Activated T-helper 1 cell treated with anti-CD3 and anti-CD28 coated beads, Interleukin-12 subunit alpha, Interleukin-12 subunit beta, Interleukin-2, Interleukin-4 antibody, amounts not matched to agents 30 ng/mL and 10 ng/mL and 1 ng/mL, durations not matched to agents 14 hours and 24 hours and 36 hours (primary cell): ENCODE results near the gene BBS5. TPM values are rescaled to one million over a fixed set of nuclear protein-coding genes. Genes with fewer than 3 reads are reported as not detected.
A peak's percentile ranks its signal among the peaks of the same experiment; 100 is the strongest.

Source experiments
- DNase-seq: peaks from one replicate; pipeline ENCODE4 v3.0.0; 2021; ENCODE audit warnings: low spot score
- H3K27ac Mint-ChIP-seq: one replicate; pipeline ENCODE4 v1.8.0; 2021; ENCODE audit warnings: mild to moderate bottlenecking, mixed read lengths
- H3K27me3 Mint-ChIP-seq: one replicate; pipeline ENCODE4 v1.8.0; 2022; ENCODE audit warnings: mild to moderate bottlenecking, moderate library complexity, mixed read lengths; ENCODE audit not compliant: insufficient read depth
- H3K36me3 Mint-ChIP-seq: one replicate; pipeline ENCODE4 v1.8.0; 2021; ENCODE audit warnings: low read depth, mixed read lengths
- H3K4me1 Mint-ChIP-seq: one replicate; pipeline ENCODE4 v1.8.0; 2021; ENCODE audit warnings: low read depth, mixed read lengths
- H3K4me3 Mint-ChIP-seq: one replicate; pipeline ENCODE4 v1.8.0; 2021; ENCODE audit warnings: mild to moderate bottlenecking, moderate library complexity, mixed read lengths
- H3K9me3 Mint-ChIP-seq: one replicate; pipeline ENCODE4 v1.8.0; 2021; ENCODE audit warnings: mixed read lengths
- intact Hi-C: fragments of 100-400 bp; cut with micrococcal nuclease; formaldehyde crosslinking; loops from one replicate; pipeline ENCODE4 v1.15.1; 2024
- total RNA-seq: library from RNA; stranded (reverse); gene quantifications from 2 replicates; pipeline ENCODE4 v1.2.3, GENCODE V29; 2022

BBS5 gene
- total RNA-seq, 1 donor from 2014 or later: 3.3 TPM

GRCh38 chr2:169464466-169464865 lies 14.8 kb upstream of the BBS5 start:
- Mint-ChIP-seq H3K9me3 (no peaks in the 10 kb centered on the region), H3K36me3 (no peaks in the 10 kb centered on the region), H3K27me3 (no peaks in the 10 kb centered on the region), H3K4me3 (no peak overlapping the region), H3K4me1 (no peaks in the 10 kb centered on the region), H3K27ac (no peak overlapping the region)
- intact Hi-C loops: loop anchor here (2.0 to 5.0 kb wide), 2 partner anchors 98 to 102 kb away; partner anchors contain the start of gene LRP2
- no peak for DNase-seq

- Mint-ChIP-seq H3K27me3 (no peaks in the 10 kb centered on the region), H3K36me3 (no peaks in the 10 kb centered on the region), H3K27ac (peak overlapping the region; percentile 15), H3K4me3 (no peak overlapping the region), H3K9me3 (no peaks in the 10 kb centered on the region), H3K4me1 (no peaks in the 10 kb centered on the region)
- intact Hi-C loops: loop anchor here (2.0 to 5.0 kb wide), 2 partner anchors 98 to 103 kb away; partner anchors contain the start of gene LRP2
- no peak for DNase-seq
Measured at GRCh38 chr2:169464882-169465281, 14.4 kb upstream of the BBS5 start.

GRCh38 chr2:169468841-169469240 lies 10.5 kb upstream of the BBS5 start:
- Mint-ChIP-seq H3K36me3 (no peaks in the 10 kb centered on the region), H3K9me3 (no peaks in the 10 kb centered on the region), H3K4me1 (no peaks in the 10 kb centered on the region), H3K4me3 (no peak overlapping the region), H3K27ac (no peak overlapping the region), H3K27me3 (peaks cover 6% of the 10 kb centered on the region)
- intact Hi-C loops: no loop called here
- DNase-seq: no peak

- intact Hi-C loops: loop anchor here (1.0 kb wide), 1 partner anchor 9 kb away; the partner anchor contains the start of gene BBS5
- peaks cover 6% of the 10 kb centered on the region for H3K27me3 Mint-ChIP-seq
- DNase-seq: no peak
- no peaks in the 10 kb centered on the region for H3K36me3 Mint-ChIP-seq
- H3K9me3 Mint-ChIP-seq: no peaks in the 10 kb centered on the region
- H3K27ac Mint-ChIP-seq: no peak overlapping the region
- H3K4me1 Mint-ChIP-seq: no peaks in the 10 kb centered on the region
- H3K4me3 Mint-ChIP-seq: no peak overlapping the region
Measured at GRCh38 chr2:169469952-169470572, 9.2 kb upstream of the BBS5 start.

- peaks cover 8% of the 10 kb centered on the region for H3K27me3 Mint-ChIP-seq
- intact Hi-C loops: no loop called here
- no peak for DNase-seq
- H3K27ac Mint-ChIP-seq: no peak overlapping the region
- H3K4me1 Mint-ChIP-seq: no peaks in the 10 kb centered on the region
- H3K36me3 Mint-ChIP-seq: no peaks in the 10 kb centered on the region
- H3K9me3 Mint-ChIP-seq: no peaks in the 10 kb centered on the region
- no peak overlapping the region for H3K4me3 Mint-ChIP-seq
Measured at GRCh38 chr2:169472249-169472648, 7.0 kb upstream of the BBS5 start.

GRCh38 chr2:169476459-169476858 lies 2.8 kb upstream of the BBS5 start:
- Mint-ChIP-seq H3K27me3 (peaks cover 2% of the 10 kb centered on the region), H3K27ac (no peak overlapping the region), H3K9me3 (no peaks in the 10 kb centered on the region), H3K4me3 (no peak overlapping the region), H3K36me3 (no peaks in the 10 kb centered on the region), H3K4me1 (peaks cover 14% of the 10 kb centered on the region)
- DNase-seq: no peak
- intact Hi-C loops: loop anchor here (5.0 kb wide), 1 partner anchor 96 kb away; the partner anchor contains the start of gene FASTKD1

GRCh38 chr2:169478339-169478738 lies 955 bp upstream of the BBS5 start:
- Mint-ChIP-seq H3K4me3 (peak overlapping the region; percentile 88), H3K27ac (no peak overlapping the region), H3K27me3 (peaks cover 2% of the 10 kb centered on the region), H3K4me1 (peaks cover 14% of the 10 kb centered on the region), H3K9me3 (no peaks in the 10 kb centered on the region), H3K36me3 (peaks cover 2% of the 10 kb centered on the region)
- intact Hi-C loops: loop anchor here (2.0 to 5.0 kb wide), 2 partner anchors 94 to 320 kb away; partner anchors contain the start of genes FASTKD1 and SSB
- no peak for DNase-seq

GRCh38 chr2:169478745-169479256 lies 493 bp upstream of the BBS5 start:
- peaks cover 14% of the 10 kb centered on the region for H3K4me1 Mint-ChIP-seq
- H3K27me3 Mint-ChIP-seq: peaks cover 2% of the 10 kb centered on the region
- peak overlapping the region; percentile 88 for H3K4me3 Mint-ChIP-seq
- no peaks in the 10 kb centered on the region for H3K9me3 Mint-ChIP-seq
- H3K27ac Mint-ChIP-seq: no peak overlapping the region
- intact Hi-C loops: loop anchor here (1.0 to 5.0 kb wide), 3 partner anchors 8 to 320 kb away; partner anchors contain the start of genes FASTKD1 and SSB
- peaks cover 2% of the 10 kb centered on the region for H3K36me3 Mint-ChIP-seq
- no peak for DNase-seq

- Mint-ChIP-seq H3K4me1 (peaks cover 14% of the 10 kb centered on the region), H3K27ac (no peak overlapping the region), H3K36me3 (peaks cover 2% of the 10 kb centered on the region), H3K4me3 (peak overlapping the region; percentile 88), H3K9me3 (no peaks in the 10 kb centered on the region), H3K27me3 (peaks cover 2% of the 10 kb centered on the region)
- intact Hi-C loops: no loop called here
- no peak for DNase-seq
Measured at GRCh38 chr2:169480079-169480465, 778 bp downstream of the BBS5 start.

- intact Hi-C loops: no loop called here
- Mint-ChIP-seq H3K27ac (no peak overlapping the region), H3K4me1 (no peaks in the 10 kb centered on the region), H3K4me3 (no peak overlapping the region), H3K36me3 (peaks cover 2% of the 10 kb centered on the region), H3K27me3 (no peaks in the 10 kb centered on the region), H3K9me3 (no peaks in the 10 kb centered on the region)
- no peak for DNase-seq
Measured at GRCh38 chr2:169485650-169486138, 6.4 kb downstream of the BBS5 start.

GRCh38 chr2:169486487-169486886 lies 7.2 kb downstream of the BBS5 start:
- Mint-ChIP-seq H3K4me3 (no peak overlapping the region), H3K4me1 (no peaks in the 10 kb centered on the region), H3K27ac (no peak overlapping the region), H3K36me3 (peaks cover 2% of the 10 kb centered on the region), H3K27me3 (no peaks in the 10 kb centered on the region), H3K9me3 (no peaks in the 10 kb centered on the region)
- intact Hi-C loops: no loop called here
- no peak for DNase-seq

- Mint-ChIP-seq H3K36me3 (no peaks in the 10 kb centered on the region), H3K4me1 (no peaks in the 10 kb centered on the region), H3K27ac (no peak overlapping the region), H3K4me3 (no peak overlapping the region), H3K27me3 (no peaks in the 10 kb centered on the region), H3K9me3 (no peaks in the 10 kb centered on the region)
- DNase-seq: no peak
- intact Hi-C loops: no loop called here
Measured at GRCh38 chr2:169490834-169491233, 11.5 kb downstream of the BBS5 start.

GRCh38 chr2:169491378-169491777 lies 12.1 kb downstream of the BBS5 start:
- Mint-ChIP-seq H3K27ac (no peak overlapping the region), H3K36me3 (no peaks in the 10 kb centered on the region), H3K4me1 (no peaks in the 10 kb centered on the region), H3K4me3 (no peak overlapping the region), H3K27me3 (no peaks in the 10 kb centered on the region), H3K9me3 (no peaks in the 10 kb centered on the region)
- intact Hi-C loops: no loop called here
- no peak for DNase-seq
